ENCODE data around the gene SMIM38. TPM values are rescaled to one million over a fixed set of nuclear protein-coding genes. Genes with fewer than 3 reads are reported as not detected.

Gene SMIM38
- total RNA-seq, 2 donors from 2014 or later, result 3.0 to 4.2 TPM

DNA sequence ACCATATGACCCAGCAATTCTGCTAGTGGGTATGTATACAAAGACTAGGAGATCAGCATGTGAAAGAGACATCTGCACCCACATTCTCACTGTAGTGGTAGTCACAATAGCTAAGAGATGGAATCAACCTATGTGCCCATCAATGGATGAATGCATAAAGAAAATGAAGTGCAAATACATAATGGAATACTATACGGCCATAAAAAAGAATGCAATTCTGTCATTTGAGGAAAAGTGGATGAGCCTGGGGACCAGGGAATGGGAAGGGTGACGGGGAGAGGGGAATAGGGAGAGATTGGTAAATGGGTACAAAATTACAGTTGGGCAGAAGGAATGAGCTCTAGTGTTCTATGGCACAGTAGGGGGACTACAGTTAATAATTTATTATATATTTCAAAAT lies 26.7 kb upstream of the SMIM38 start:
- Histone ChIP-seq H3K36me3 (no peaks in the 10 kb centered on the region), H3K27me3 (replicated peaks; ENCODE audit: insufficient read depth) (no peaks in the 10 kb centered on the region), H3K27ac (no peak overlapping the region), H3K4me3 (no peak overlapping the region), H3K4me1 (ENCODE audit: control insufficient read depth in 1 of 2, low read depth in 2 of 2) (peaks cover 20 to 36% of the 10 kb centered on the region in 2 donors), H3K9me3 (peaks cover 5% of the 10 kb centered on the region)
- ATAC-seq (ENCODE audit: insufficient number of reproducible peaks, low FRiP score, low read depth) (no peak), DNase-seq (ENCODE audit: low spot score) (no peak)
- TF ChIP-seq, protein P1, sequence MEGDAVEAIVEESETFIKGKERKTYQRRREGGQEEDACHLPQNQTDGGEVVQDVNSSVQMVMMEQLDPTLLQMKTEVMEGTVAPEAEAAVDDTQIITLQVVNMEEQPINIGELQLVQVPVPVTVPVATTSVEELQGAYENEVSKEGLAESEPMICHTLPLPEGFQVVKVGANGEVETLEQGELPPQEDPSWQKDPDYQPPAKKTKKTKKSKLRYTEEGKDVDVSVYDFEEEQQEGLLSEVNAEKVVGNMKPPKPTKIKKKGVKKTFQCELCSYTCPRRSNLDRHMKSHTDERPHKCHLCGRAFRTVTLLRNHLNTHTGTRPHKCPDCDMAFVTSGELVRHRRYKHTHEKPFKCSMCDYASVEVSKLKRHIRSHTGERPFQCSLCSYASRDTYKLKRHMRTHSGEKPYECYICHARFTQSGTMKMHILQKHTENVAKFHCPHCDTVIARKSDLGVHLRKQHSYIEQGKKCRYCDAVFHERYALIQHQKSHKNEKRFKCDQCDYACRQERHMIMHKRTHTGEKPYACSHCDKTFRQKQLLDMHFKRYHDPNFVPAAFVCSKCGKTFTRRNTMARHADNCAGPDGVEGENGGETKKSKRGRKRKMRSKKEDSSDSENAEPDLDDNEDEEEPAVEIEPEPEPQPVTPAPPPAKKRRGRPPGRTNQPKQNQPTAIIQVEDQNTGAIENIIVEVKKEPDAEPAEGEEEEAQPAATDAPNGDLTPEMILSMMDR (IDR thresholded peaks at IDR 0.05), result no peak

- Histone ChIP-seq H3K4me3 (no peak overlapping the region), H3K27ac (no peak overlapping the region), H3K9me3 (peaks cover 5% of the 10 kb centered on the region), H3K27me3 (replicated peaks; ENCODE audit: insufficient read depth) (no peaks in the 10 kb centered on the region), H3K36me3 (no peaks in the 10 kb centered on the region), H3K4me1 (ENCODE audit: control insufficient read depth in 1 of 2, low read depth in 2 of 2) (peaks cover 20 to 36% of the 10 kb centered on the region in 2 donors)
- ATAC-seq (ENCODE audit: insufficient number of reproducible peaks, low FRiP score, low read depth) (no peak), DNase-seq (ENCODE audit: low spot score) (no peak)
- TF ChIP-seq, protein P1 (IDR thresholded peaks at IDR 0.05), result no peak
Measured at GRCh38 chr11:69129647-69130046, 26.1 kb upstream of the SMIM38 start.

GRCh38 chr11:69130654-69131053 lies 25.1 kb upstream of the SMIM38 start:
- H3K9me3 ChIP-seq, result peaks cover 5% of the 10 kb centered on the region
- no peak for DNase-seq (ENCODE audit: low spot score)
- no peaks in the 10 kb centered on the region for H3K36me3 ChIP-seq
- ATAC-seq (ENCODE audit: insufficient number of reproducible peaks, low FRiP score, low read depth), result no peak
- peak overlapping the region; percentile 74 to 82 for H3K27ac ChIP-seq
- H3K4me3 ChIP-seq, result no peak overlapping the region
- no peaks in the 10 kb centered on the region for H3K27me3 ChIP-seq (replicated peaks; ENCODE audit: insufficient read depth)
- H3K4me1 ChIP-seq (ENCODE audit: control insufficient read depth in 1 of 2, low read depth in 2 of 2), result peaks cover 20 to 36% of the 10 kb centered on the region in 2 donors
- TF ChIP-seq, protein P1 (IDR thresholded peaks at IDR 0.05), result no peak

DNA sequence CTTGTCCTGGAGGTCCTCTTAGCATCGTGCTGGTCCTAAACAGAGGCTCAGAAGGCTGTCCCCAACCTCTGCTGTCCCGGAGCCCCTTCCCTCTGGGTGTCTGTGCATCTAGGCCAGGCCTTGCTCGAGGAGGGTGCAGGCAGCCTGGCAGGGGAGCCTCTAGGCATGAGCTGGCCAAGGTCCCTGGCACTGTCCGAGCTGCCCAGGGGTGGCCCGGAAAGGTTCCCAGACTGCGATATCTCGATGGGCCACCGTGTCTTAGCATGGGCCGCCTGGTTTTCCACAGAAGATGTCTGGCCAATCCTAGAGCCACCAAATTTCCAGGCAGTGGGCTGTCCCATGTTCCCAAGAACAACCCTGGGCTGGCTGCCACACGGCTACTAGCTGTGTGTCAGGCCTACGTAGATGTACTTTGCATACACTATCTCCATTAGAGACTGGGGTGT lies 24.6 kb upstream of the SMIM38 start:
- Histone ChIP-seq H3K27ac (peak overlapping the region; percentile 74 to 82), H3K27me3 (replicated peaks; ENCODE audit: insufficient read depth) (no peaks in the 10 kb centered on the region), H3K4me3 (no peak overlapping the region), H3K36me3 (no peaks in the 10 kb centered on the region), H3K9me3 (peaks cover 5% of the 10 kb centered on the region), H3K4me1 (ENCODE audit: control insufficient read depth in 1 of 2, low read depth in 2 of 2) (peaks cover 19 to 33% of the 10 kb centered on the region in 2 donors)
- TF ChIP-seq, protein P1 (IDR thresholded peaks at IDR 0.05), result no peak
- ATAC-seq (ENCODE audit: insufficient number of reproducible peaks, low FRiP score, low read depth) (peak; percentile 64), DNase-seq (ENCODE audit: low spot score) (peak; percentile 54)

DNA sequence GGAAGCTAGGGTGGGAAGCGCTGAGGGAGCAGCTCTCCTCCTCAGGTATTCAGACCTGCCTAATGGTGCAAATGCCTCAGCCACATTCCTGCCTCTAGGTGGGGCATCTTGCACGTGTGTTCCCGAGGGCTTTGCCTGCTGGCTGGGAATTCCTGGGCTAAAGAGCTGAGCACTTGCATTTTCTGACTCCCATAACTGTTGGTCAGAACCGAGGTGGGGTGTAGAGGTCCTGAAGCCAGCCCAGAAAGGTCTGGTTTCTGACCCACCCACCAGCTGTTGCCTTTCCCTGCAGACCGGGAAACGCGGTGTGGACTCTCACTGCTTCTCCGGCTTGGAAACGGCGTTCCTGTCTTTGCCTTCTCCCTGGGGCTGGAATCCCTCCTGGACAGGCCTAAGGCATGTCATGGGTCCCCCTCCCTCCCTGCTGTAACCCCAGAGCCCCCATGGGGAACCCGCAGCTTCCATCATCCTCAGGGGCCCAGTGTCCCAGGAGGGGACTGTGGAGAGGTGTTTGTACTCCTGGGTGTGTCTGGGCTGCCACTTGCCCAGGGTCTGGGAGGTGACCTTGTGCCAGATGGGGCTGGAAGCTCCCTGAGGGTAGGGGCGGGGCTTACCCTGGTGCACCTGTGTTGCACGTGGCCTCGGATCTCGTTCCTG lies 24.0 kb upstream of the SMIM38 start:
- no peak overlapping the region for H3K4me3 ChIP-seq
- ATAC-seq (ENCODE audit: insufficient number of reproducible peaks, low FRiP score, low read depth) (peak; percentile 56), DNase-seq (ENCODE audit: low spot score) (no peak)
- H3K9me3 ChIP-seq, result peaks cover 5% of the 10 kb centered on the region
- TF ChIP-seq, protein P1 (IDR thresholded peaks at IDR 0.05), result peak; percentile 89
- H3K4me1 ChIP-seq (ENCODE audit: control insufficient read depth in 1 of 2, low read depth in 2 of 2), result peaks cover 13 to 26% of the 10 kb centered on the region in 2 donors
- H3K36me3 ChIP-seq, result no peaks in the 10 kb centered on the region
- H3K27me3 ChIP-seq (replicated peaks; ENCODE audit: insufficient read depth), result no peaks in the 10 kb centered on the region
- peak overlapping the region; percentile 74 to 82 for H3K27ac ChIP-seq

Measured in thoracic aorta (tissue), 2 donors.